GM18526 (cell line): ENCODE data around the gene ATP1A3.

Experiments used
- POLR2A ChIP-seq: IDR thresholded peaks from 3 replicates; pipeline ENCODE4 v1.6.1; 2011; ENCODE audit not compliant: insufficient read length; ENCODE audit errors: extremely low read depth

ATP1A3 gene

GRCh38 chr19:42018503-42019193 is 24.6 kb upstream of the ATP1A3 start:
- TF ChIP-seq POLR2A: no peak

- no peak for TF ChIP-seq POLR2A
Measured at GRCh38 chr19:42017040-42017439, 23.0 kb upstream of the ATP1A3 start.

- TF ChIP-seq POLR2A: no peak
Measured at GRCh38 chr19:42010245-42011126, 16.5 kb upstream of the ATP1A3 start.

GRCh38 chr19:42006569-42006968 is 12.5 kb upstream of the ATP1A3 start:
- TF ChIP-seq POLR2A: no peak

- no peak for TF ChIP-seq POLR2A
Measured at GRCh38 chr19:42005504-42005903, 11.5 kb upstream of the ATP1A3 start.

- no peak for TF ChIP-seq POLR2A
Measured at GRCh38 chr19:42003506-42004294, 9.7 kb upstream of the ATP1A3 start.

GRCh38 chr19:41999878-42000208 is 5.8 kb upstream of the ATP1A3 start:
- no peak for TF ChIP-seq POLR2A

GRCh38 chr19:41999071-41999877 is 5.2 kb upstream of the ATP1A3 start:
- no peak for TF ChIP-seq POLR2A

- no peak for TF ChIP-seq POLR2A
Measured at GRCh38 chr19:41998246-41999020, 4.4 kb upstream of the ATP1A3 start.

- no peak for TF ChIP-seq POLR2A
Measured at GRCh38 chr19:41997851-41998229, 3.8 kb upstream of the ATP1A3 start.

GRCh38 chr19:41997121-41997850 is 3.3 kb upstream of the ATP1A3 start:
- TF ChIP-seq POLR2A: no peak

GRCh38 chr19:41995959-41996797 is 2.1 kb upstream of the ATP1A3 start:
- no peak for TF ChIP-seq POLR2A
